ENCODE results near the gene DLX6.

The DLX6 gene

DNA sequence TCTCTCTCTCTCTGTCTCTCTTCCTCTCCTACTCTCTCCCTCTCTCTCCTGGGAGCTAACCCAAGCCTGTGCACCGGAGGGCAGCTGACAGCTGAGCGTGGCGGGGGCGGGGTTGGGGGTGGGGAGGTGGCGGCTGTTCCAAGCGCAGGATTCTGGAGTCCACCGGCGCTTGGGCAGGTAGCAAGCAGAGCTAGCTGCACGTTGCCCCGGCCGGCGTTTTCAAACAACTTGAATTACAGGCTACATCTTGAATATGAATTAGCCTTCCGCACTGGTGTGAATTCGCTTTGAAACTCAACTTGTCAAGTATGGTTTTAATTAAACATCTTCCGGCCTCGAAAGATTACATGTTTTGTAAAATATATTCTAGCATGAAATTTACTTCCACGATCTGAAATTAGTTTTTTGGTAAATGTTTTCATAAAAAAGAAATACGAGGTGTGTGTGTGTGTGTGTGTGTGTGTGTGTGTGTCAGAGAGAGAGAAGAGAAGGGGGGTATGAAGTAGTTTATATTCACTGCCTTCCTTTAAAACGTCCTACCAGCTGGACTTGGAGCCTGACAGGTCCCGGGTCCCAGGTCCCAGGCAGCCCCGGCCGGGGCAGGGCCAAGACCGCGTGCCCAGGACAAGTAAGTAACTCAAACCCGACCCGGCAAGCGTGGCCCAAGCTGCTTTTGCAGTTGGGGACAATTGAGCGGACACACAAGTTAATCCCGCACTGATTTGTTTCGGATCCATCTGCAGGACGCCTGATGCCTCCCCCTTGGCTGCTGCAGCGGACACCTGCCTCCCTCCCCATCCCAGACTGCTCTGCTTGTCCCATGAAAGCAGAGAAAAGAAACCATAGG lies 9.0 kb upstream of the DLX6 start:
- TF ChIP-seq, protein P1, sequence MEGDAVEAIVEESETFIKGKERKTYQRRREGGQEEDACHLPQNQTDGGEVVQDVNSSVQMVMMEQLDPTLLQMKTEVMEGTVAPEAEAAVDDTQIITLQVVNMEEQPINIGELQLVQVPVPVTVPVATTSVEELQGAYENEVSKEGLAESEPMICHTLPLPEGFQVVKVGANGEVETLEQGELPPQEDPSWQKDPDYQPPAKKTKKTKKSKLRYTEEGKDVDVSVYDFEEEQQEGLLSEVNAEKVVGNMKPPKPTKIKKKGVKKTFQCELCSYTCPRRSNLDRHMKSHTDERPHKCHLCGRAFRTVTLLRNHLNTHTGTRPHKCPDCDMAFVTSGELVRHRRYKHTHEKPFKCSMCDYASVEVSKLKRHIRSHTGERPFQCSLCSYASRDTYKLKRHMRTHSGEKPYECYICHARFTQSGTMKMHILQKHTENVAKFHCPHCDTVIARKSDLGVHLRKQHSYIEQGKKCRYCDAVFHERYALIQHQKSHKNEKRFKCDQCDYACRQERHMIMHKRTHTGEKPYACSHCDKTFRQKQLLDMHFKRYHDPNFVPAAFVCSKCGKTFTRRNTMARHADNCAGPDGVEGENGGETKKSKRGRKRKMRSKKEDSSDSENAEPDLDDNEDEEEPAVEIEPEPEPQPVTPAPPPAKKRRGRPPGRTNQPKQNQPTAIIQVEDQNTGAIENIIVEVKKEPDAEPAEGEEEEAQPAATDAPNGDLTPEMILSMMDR (IDR thresholded peaks at IDR 0.05), result no peak

DNA sequence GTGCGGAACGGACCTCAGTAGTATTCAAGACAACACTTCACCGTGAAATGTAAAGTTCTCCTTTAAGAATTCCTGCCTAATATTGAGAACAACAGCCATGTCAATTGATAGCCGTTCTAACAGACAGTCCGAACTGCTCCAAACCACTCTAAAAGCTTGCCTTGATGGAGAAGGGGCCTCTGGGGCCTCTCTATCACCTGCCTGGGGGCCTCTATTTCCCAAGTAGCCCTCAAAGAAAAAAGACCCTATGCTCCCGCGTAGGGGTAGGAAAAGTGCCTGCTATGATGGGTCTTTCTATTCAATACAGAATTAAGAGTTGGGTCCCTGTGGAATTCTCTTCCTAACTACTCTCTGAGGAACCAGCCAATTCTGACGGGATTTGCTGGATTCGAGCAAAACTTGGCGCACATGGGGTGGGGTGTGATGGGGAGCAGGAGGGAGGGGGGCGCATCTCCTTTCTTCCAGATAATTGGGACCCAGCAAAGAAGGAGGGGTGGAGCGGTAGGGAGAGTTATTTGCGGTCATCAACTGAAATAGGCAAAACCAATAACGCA lies 8.3 kb upstream of the DLX6 start:
- TF ChIP-seq, protein P1 (IDR thresholded peaks at IDR 0.05), result no peak

DNA sequence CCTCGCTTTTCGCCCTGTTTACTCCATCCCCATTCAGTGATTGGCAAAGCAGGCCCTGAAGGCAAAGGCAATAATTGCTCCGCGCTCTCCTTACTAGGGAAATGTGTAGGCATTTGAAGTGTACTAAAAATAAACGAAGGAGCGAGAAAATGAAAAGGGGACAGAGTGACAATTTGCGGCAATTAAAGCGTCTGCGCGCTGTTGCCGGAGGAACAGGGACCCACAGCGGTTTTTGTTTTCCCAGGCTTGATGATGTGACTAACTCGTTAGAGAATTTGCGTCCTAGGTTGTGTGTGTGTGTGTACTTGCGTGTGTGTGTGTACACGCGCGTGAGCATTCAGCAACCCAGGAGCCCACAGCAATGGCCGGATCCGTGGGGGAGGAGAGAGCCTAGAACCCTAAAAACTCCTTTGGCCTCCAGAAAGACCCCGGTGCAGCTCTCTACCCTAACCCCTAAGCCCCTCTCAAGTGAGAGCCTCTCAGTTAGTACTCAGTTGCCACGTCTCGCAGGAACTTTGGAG lies 7.8 kb upstream of the DLX6 start:
- TF ChIP-seq, protein P1 (IDR thresholded peaks at IDR 0.05), result no peak

DNA sequence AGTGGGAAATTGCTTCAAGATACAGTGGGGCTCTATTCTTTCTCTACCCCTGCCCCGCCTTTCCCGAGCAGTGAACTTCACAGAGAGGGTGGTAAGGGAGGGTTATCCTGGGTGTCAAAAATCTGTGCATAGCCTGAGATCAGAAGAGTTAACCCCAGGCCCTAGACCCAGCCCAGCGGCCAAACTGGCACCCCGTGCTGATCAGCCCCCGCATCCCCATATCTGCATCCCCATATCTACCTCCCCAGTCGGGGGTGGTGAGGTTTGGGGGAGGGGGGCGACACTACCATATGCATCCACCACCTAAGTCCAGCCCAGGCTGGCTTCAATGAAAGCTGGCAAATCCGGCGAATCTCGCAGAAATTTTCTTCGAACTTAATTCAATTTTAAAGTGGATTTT lies 7.0 kb upstream of the DLX6 start:
- TF ChIP-seq, protein P1 (IDR thresholded peaks at IDR 0.05), result no peak

DNA sequence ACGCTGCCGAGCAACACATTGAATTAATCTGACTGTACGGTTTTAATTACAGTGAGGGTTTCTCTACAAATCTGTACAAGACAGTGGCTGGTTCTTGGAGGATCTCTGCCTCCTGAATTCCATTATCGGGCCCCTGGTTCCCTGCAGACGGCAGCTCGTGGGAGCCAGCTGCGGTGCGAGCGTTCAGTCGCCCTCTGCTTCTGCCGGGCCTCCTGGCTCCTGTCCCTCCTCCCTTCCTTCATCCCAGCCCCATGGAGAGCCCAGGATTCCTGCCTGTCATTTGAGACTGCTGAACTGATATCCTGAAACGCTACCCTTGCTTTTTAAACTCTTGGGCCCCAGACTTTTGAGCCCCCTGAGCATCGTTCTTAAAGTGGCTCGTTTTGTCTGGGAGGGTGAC lies 6.6 kb upstream of the DLX6 start:
- TF ChIP-seq, protein P1 (IDR thresholded peaks at IDR 0.05), result no peak

DNA sequence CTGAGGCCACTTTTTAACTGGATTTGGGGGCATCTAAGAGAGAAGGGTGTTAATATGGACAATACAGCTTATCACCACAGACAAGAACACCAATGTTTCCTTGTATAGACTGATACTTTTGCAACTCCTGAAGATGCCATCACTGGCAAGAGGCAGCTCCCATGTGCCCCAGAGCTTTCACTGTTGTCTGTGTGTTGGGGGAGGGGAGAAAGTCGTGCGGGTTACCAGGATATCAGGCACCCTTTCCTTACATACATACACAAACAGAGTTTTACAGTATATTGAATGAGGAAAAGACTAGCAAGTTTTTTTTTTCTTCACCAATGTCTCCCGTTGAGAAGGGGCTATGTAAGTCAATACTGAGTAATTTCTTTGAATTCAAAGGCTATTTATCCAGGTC lies 4.1 kb upstream of the DLX6 start:
- TF ChIP-seq, protein P1 (IDR thresholded peaks at IDR 0.05), result no peak

DNA sequence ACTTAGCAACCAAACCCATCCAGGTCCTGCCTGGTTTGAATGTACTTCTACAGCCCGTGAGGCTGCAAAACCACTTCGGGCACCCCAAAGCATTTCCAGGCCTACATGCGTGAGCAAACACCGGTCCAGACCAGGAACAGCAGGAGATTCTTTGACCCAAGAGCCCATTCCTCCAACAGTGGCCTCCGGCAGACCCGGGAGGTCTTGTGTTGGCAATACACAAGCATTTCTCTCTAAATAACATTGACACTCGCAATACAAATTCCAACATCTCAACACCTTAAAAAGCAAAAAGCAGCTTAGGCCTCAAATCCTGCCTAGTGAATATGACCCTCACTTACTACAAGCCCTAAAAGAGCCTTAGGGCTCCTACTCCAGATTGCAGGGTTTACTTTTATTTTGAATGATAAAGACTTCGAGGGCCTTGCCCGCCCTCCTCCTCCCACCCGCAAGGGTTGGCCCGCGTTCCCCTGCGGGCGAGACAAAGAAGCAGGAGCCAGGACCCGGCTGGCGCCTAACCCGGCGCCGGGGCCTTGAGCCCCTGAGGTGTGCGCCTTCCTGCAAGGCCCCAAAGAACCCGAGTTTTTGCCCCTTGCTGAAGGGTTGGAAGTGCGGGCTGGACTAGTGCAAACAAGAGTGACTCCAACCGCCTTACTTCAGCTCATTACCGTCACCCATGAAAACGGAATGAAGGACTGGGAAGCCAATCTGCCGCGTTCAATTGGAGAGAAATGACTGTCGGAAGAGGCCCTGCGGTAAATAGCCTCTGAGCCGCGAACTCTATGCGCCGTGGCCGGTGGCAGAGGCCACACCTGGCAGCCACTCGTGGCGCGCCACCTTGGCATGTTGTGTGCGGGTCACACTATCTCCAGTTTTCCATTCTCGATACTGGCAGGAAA lies 3.4 kb upstream of the DLX6 start:
- TF ChIP-seq, protein P1 (IDR thresholded peaks at IDR 0.05), result no peak

Data from LNCAP (cell line).